Measurements from ENCODE around the gene RASA2. TPM values are rescaled to one million over a fixed set of nuclear protein-coding genes. Genes with fewer than 3 reads are reported as not detected.
"Not testable (repeated sequence)": the region's sequence is repeated elsewhere in the genome, so short reads cannot be mapped to it uniquely, and the experiment has no call there.

Gene RASA2
- total RNA-seq, 1 donor from 2014 or later, result 34.2 TPM

GRCh38 chr3:141575879-141576743, 89.3 kb downstream of the RASA2 start:
- no peak for DNase-seq (ENCODE audit: low spot score)

- DNase-seq (ENCODE audit: low spot score), result no peak
Measured at GRCh38 chr3:141576744-141577052, 89.9 kb downstream of the RASA2 start.

GRCh38 chr3:141578202-141578973, 91.6 kb downstream of the RASA2 start:
- DNase-seq (ENCODE audit: low spot score), result no peak

- no peak for DNase-seq (ENCODE audit: low spot score)
Measured at GRCh38 chr3:141594357-141594756, 107.5 kb downstream of the RASA2 start.

GRCh38 chr3:141597931-141598330, 111.1 kb downstream of the RASA2 start:
- DNase-seq (ENCODE audit: low spot score), result no peak

- DNase-seq (ENCODE audit: low spot score), result no peak
Measured at GRCh38 chr3:141600331-141600730, 113.5 kb downstream of the RASA2 start.

GRCh38 chr3:141602706-141603105, 115.9 kb downstream of the RASA2 start:
- DNase-seq (ENCODE audit: low spot score), result no peak

GRCh38 chr3:141603473-141604035, 116.7 kb downstream of the RASA2 start:
- no peak for DNase-seq (ENCODE audit: low spot score)

- DNase-seq (ENCODE audit: low spot score), result no peak
Measured at GRCh38 chr3:141605883-141606282, 119.1 kb downstream of the RASA2 start.

GRCh38 chr3:141608438-141608837, 121.6 kb downstream of the RASA2 start:
- DNase-seq (ENCODE audit: low spot score), result no peak

- no peak for DNase-seq (ENCODE audit: low spot score)
Measured at GRCh38 chr3:141610939-141611338, 124.1 kb downstream of the RASA2 start.

GRCh38 chr3:141618103-141618910, 131.5 kb downstream of the RASA2 start:
- DNase-seq (ENCODE audit: low spot score), result no peak

GRCh38 chr3:141618938-141619337, 132.1 kb downstream of the RASA2 start:
- DNase-seq (ENCODE audit: low spot score), result no peak

GRCh38 chr3:141619450-141619849, 132.6 kb downstream of the RASA2 start:
- DNase-seq (ENCODE audit: low spot score), result no peak

GRCh38 chr3:141623691-141624090, 136.9 kb downstream of the RASA2 start:
- DNase-seq (ENCODE audit: low spot score), result no peak

GRCh38 chr3:141625506-141625905, 138.7 kb downstream of the RASA2 start:
- no peak for DNase-seq (ENCODE audit: low spot score)

- not testable (repeated sequence) for DNase-seq (ENCODE audit: low spot score)
Measured at GRCh38 chr3:141628334-141628733, 141.5 kb downstream of the RASA2 start.

GRCh38 chr3:141628868-141629441, 142.1 kb downstream of the RASA2 start:
- not testable (repeated sequence) for DNase-seq (ENCODE audit: low spot score)

GRCh38 chr3:141629976-141630375, 143.1 kb downstream of the RASA2 start:
- no peak for DNase-seq (ENCODE audit: low spot score)

- no peak for DNase-seq (ENCODE audit: low spot score)
Measured at GRCh38 chr3:141632779-141633374, 146.1 kb downstream of the RASA2 start.

GRCh38 chr3:141642215-141642614, 155.4 kb downstream of the RASA2 start:
- no peak for DNase-seq (ENCODE audit: low spot score)

Data from ureter (tissue), 1 donor.